GM19025 (cell line): ENCODE data around the gene PLXDC1.
"Not testable (repeated sequence)": the region's sequence is repeated elsewhere in the genome, so short reads cannot be mapped to it uniquely, and the experiment has no call there.

Source experiments
- ATAC-seq: cut with Tn5 transposase; IDR thresholded peaks from one replicate; pipeline ENCODE4 v1.9.1; 2021; ENCODE audit warnings: mild to moderate bottlenecking, low read depth, moderate library complexity; ENCODE audit not compliant: unreplicated experiment

The PLXDC1 gene

DNA sequence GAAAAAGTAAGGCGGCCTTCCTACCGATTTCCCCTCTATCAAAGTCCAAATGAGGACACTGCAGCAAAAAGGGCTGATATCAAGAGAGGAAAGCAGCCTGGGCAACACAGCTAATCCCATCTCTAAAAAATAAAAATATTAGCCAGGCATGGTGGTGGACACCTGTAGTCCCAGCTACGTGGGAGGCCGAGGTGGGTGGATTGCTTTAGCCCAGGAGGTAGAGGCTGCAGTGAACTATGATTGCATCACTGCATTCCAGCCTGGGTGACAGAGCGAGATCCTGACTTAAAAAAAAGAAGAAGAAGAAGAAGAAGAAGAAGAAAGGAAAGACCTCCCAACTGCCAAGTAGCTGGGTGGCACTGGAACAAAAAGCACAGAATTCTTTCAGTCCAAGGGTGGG, 31.6 kb upstream of the PLXDC1 start:
- ATAC-seq, result no peak

DNA sequence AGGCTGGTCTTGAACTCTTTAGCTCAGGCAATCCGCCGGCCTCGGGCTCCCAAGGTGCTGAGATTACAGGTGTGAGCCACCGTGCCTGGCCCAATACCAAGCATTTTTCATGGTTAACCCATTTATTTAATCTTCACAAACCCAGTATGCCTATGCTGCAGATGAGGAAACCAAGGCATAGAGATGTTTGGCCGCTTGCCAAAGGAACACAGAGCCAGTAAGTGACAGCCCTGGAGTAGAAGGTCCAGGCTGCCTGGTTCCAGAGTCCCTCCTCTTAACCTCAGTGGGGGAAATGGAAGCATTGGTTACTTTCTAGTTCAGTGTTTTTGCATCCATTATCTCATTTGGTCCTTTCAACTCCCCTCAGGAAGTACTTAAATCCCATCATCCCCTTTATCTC, 29.9 kb upstream of the PLXDC1 start:
- ATAC-seq, result no peak

DNA sequence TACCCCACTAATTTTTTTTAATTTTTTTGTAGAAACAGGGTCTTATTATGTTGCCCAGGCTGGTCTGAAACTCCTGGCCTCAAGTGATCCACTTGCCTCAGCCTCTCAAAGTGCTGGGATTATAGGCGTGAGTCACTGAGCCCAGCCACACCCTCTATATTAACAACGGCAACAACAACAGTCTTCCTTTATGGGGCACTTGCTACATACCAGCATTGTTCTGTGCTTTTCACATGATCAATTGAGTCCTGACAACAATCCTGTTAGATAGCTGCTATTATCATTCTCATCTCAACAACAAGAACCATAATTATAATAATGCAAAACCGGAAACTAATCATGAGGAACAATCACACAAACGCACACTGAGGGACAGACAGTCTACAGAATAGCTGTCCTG, 27.1 kb upstream of the PLXDC1 start:
- no peak for ATAC-seq

DNA sequence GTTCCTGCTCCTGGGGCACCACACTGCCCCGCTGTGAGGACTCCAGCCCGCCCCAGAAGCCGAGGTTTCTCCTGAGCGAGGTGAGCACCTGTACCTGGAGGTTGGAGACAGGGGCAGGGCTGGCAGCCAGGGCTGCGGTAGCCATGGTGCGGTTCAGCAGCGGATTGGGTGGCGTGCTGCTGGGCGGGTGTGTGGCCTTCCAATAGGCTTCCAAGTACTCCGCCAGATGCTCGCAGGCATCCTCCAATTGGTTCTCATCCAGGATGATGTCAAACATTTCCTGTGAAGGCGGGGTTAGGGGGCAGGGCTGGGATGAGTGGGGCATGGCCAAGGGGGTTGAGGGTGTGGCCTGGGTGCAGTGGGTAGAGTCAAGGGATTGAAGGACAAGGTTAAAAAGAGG, 25.8 kb upstream of the PLXDC1 start:
- ATAC-seq, result no peak

DNA sequence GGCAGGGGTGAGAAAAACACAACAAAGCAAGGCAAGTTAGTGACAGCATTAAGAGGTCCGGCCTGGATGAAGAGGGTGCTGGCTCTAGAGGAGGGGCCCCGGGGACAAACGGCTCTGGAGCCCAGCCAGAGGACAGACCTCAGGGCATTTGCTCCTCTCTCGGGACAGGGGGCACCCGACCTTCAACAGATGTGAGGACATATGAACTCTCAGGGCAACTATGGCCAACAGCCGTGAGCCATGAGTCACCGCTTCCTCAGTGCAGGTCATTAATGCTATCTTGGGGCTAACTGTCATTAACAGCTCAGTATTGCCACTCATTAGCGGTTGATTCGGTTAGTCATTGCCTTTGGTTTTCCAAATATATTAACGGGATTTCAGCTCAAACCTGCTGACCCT, 24.3 kb upstream of the PLXDC1 start:
- no peak for ATAC-seq

DNA sequence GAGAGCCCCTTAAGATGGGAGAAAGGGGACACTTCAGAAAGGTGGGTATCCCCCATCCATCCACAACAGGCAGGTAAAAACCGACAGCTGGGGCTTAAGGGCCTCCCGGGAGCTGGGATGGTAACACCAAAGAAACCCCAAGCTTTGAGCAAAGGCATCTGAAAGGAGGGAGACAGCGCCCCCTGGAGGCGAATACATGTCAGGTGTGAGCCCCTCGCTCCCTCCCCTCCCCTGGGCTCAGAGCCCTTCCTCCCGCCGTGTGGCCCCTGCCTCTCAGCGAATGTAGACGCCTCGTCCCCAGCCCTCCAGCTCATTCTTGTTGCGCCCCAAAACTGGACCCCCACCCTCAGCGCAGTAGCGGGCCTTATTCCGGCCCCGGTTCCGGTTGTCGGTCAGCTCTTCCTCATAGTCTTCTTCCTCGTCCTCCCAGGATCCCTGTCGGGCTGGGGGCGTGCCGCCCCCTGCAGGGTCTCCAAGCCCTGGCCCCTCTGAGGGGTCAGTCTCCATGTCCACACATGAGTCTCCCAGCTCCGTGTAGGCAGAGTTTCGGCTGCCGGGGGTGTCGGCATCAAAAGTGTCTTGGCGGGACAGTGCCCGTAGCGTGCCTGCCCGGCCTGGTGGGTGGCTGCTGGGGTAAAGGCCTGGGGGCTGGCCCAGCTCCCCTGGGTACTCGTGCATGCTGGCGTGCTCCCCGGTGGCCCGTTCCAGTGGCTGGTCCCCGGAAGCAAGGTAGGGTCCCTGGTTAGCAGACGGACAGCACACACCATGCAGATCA, 23.7 kb upstream of the PLXDC1 start:
- no peak for ATAC-seq

DNA sequence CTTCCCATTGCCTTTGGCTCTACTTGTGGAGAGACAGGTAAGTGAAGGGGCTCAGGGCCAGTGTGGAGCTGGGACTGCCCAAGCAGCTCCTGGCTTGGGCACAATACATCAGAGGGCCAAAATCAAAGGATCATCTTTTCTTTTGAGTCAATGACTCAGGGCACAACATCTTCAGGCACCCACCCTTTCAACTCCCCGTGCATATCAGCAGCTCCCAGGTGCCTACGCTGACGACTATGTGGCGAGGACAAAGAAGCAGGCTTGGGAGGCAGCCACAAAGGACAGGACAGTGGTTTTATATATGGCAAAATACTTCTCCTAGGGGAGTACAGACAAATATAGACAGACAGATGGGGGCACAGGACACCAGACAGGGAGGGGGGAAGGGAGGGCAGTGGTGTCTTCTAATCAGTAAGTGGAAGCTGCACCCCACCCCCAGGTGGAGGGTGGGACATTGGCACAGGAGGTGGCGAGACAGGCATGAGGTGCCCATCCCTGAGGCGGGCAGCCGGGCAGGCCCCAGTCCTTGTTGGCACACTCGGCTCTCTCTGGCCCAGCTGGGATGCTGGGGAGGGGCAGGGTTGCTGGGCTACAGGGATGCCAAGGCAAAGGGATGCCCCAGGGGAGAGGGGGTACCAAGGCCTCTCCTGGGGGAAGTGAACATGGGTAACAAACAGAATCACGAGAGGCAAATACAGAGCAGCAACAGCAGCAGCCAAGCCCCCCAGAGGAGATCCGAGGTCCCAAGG, 22.3 kb upstream of the PLXDC1 start:
- no peak for ATAC-seq

DNA sequence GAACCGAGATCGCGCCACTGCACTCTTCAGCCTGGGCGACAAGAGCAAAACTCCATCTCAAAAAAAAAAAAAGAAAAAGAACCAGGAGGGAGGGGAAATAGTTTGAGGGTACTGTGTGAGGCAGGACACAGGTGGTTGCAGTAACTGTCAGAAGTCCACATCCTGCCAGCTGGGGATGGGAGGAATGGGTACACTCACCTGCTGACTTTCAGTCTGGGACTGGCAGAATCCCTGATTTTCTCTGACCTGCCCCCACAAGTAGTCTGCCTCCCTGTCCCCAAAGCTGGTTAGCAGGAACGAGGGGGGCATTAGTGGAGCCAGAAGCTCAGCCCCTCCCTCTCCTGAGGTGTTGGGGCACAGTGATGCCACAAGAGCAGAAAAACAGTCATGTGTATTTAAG, 21.6 kb upstream of the PLXDC1 start:
- ATAC-seq, result no peak

DNA sequence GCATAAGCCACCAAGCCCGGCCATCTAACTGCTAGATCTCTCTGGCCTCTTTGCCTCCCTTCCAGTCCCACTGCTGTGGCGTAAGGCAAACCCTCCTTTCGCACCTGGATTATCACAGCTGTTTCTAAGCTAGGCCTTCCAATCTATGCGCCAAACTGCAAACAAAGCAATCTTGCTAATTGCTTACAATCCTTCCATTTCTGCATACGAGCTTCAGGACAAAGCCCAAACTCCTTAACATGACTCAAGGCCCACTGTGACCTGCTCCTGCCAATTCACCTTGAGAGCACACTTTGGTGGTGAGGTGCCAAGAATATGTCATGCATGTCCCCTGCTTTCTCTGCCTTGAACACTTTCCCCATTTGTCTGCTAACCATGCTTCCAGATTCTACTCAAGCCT, 20.5 kb upstream of the PLXDC1 start:
- no peak for ATAC-seq

DNA sequence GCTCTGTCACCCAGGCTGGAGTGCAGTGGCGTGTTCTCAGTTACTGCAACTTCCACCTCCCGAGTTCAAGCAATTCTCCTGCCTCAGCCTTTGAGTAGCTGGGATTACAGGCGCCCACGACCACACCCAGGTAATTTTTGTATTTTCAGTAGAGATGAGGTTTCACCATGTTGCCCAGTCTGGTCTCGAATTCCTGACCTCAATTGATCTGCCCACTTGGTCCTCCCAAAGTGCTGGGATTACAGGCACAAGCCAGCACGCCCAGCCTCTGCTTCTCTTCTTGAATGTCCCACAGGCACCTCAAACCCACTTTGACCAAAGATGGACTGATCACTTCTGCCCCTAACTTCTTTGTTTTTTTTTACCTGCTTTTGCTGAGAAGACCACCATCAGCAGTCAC, 19.1 kb upstream of the PLXDC1 start:
- ATAC-seq, result no peak

DNA sequence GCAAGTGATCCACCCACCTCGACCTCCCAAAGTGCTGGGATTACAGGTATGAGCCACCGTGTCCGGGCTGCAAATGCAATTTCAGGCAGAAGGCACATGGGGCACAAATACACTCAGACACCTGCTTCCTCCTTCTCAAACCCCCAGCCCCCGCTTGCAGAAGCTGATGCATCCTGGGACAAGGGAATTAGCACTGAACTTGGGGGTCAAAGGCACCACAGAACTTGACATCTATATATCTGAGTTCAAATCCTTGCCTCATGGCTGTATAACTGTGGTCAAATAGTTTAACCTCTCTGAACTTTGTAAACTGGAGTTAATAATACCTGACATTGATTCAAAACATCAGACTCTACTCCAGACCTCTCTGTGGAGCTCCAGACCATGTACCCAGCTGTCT, 18.7 kb upstream of the PLXDC1 start:
- no peak for ATAC-seq

DNA sequence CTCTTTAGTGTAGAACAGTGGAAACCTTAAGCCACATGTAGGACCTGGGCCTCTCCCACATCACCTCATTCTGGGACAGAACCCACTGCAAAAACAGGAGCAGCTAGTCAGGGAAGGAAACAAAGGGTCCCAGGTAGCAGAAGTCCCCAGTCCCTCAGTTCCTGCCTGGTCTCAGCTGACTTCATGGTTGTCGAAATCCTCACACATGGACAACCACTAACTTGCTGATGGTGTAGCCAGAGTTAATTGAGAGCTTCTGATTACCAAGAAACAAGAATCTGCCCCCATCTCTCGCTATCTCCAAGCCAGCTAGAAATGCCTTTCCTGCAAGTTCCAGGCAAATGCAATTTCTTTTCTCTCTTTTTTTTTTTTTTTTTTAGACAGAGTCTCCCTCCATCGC, 18.1 kb upstream of the PLXDC1 start:
- no peak for ATAC-seq

DNA sequence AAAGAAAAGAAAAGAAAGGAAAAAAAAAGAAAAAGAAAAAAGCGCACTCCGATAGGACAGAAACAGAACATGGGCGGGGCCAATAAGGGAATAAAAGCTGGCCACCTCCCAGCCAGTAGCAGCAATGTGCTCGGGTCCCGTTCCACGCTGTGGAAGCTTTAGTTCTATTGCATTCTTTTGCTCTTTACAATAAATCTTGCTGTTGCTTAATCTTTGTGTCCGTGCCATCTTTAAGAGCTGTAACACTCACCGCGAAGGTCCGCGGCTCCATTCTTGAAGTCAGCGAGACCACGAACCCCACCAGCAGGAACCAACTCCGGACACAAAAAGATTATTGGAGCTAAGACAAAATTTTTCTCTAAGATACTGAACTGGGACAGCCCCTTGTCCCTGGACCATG, 17.7 kb upstream of the PLXDC1 start:
- no peak for ATAC-seq

DNA sequence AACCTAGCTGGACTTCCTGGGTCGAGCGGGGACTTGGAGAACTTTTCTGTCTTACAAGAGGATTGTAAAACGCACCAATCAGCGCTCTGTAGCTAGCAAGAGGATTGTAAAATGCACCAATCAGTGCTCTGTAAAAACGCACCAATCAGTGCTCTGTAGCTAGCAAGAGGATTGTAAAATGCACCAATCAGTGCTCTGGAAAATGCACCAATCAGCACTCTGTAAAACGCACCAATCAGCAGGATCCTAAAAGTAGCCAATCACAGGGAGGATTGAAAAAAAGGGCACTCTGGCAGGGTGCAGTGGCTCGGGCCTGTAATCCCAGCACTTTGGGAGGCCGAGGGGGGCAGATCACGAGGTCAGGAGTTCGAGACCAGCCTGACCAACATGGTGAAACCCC, 17.1 kb upstream of the PLXDC1 start:
- ATAC-seq, result not testable (repeated sequence)

DNA sequence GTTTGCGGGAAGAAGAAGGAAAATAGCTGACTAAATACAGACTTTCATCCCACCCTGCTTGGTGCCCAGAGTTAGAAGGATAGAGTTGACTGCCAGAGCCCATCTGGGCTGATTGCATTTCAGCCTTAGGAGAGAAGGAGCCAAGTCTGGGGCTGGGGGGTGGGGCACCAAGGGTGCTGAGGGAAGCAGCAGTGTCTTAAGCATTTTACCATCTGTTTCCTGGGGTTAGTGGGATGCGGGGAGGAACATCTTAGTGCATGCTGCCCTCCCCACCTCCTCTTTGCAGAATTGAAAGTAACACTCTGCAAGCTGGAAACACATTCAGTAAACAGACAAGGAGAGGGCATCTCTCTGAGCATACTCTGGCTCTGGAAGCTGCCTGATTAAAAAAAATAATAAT, 16.0 kb upstream of the PLXDC1 start:
- no peak for ATAC-seq

DNA sequence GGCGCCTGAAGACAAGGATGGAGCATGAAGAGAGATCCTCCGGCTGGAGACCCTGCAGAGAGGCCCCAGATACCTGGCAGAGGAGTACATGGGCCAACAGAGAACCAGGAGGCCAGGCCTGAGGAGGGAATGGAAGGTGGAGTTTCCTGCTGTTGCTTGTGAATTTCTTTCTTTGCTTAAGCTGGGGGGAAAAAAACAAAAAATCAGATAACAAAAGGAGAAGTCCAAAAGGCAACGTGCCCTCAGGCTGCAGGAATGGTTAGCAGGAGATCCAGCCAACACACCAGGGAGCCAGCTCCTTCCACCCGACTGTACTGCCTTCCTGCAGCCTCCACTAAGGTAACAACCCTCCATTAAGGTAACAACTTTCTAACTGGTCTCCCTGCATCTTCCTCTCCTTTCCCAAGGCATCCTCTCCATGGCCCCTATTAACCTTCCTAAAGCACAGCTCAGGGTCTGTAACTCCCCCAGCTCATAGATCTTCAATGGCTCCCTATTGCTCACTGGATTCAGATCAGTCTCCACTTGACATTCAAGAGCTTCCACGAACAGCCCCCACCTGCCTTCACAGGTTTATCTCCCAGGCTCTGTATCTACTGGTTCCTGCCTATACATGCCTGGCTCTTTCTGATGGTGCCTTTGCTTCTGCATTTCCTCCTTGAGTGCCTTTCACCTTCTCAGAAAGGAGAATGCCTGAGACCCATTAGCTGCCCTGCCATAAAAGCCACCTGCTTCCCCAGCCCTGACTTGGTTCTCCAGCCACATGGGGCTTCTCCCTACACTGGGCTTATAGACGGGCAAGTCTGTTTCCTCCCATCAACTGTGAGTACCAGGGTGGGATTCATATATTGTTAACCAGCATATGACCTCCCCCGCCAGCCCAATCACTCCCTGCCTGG, 15.2 kb upstream of the PLXDC1 start:
- ATAC-seq, result no peak

DNA sequence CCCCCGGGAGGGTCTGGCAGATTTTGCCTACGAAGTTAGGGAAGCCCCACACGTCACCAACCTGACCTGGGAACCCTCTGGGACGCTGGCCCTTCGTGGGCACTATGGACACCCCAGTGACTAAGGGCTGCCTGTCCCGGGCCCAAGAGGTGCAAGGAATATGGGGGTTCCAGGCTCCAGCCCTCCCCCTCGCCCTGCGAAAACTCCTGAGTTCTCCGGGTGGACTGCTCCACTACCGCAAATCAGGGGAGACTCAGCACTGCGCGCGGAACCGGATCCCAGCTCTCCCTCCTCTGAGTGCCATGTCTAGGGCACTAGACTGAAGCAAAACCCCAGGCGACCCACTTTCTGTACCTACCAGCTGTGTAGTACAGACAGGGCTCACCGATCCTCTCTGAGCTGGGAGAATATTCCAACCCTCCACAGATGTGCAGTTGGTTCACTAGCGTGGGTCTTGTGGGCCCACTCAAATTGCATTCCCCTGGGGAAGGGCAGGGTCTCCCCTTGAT, 14.5 kb upstream of the PLXDC1 start, which contains the start of gene ARL5C:
ARL5C (minus strand) TSS at position 321 of the 509 bp plus-strand sequence. CDS start 401 bp downstream, outside the sequence.
- ATAC-seq, result no peak

DNA sequence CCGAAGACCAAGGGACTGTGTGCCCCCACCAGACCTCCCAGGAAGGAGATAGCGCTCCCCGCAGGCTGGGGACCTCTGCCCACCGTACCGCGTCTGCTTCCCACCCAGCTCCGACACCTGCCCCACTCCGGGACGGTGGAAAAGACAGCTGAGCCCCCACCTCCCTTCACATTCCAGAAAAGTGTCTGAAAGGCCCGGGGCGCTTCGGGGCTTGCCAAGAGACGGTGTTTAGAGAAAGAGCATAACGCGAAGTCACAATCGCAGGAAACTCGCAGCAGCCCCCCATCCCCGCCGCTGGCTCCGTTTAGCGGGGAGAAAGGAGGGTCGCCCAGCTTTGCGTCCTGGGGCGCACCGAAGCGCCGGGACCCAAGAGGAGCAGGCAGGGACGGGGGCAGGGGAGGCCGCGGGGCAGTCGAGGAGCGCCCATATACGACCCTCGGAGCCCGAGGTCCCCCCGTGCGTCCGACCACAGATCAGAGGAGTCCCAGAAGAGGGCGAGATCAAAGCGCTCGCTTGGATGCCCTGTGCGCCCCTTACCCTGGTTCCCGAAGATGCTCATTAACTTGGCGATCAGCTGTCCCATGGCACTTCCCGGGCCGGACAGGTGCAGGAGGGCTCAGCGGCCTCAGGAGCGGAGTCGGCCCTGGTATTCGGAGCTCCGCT, 13.9 kb upstream of the PLXDC1 start:
- no peak for ATAC-seq

DNA sequence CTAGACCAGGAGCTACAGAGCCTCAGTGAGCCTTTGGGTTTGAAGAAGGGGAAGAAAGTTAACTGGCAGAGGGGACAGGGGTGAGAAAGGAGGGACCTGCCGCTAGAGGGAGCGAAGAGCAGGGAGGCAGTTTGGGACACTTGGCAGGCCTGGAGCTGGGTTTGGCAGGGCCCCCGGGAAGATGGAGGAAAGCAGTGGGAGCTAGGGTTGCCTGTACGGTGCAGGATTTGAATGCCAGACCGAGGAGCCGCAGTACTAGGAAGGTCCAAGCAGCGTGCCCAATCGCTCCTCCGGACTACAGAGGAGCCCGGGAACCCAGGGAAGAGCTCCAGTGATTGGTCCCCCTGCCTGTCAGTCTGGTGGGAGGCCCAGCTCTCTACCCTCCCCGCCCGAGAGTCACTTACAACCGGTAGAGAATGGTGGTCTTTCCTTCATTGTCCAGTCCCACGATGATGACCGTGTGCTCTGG, 13.3 kb upstream of the PLXDC1 start:
- ATAC-seq, result peak; percentile 86

DNA sequence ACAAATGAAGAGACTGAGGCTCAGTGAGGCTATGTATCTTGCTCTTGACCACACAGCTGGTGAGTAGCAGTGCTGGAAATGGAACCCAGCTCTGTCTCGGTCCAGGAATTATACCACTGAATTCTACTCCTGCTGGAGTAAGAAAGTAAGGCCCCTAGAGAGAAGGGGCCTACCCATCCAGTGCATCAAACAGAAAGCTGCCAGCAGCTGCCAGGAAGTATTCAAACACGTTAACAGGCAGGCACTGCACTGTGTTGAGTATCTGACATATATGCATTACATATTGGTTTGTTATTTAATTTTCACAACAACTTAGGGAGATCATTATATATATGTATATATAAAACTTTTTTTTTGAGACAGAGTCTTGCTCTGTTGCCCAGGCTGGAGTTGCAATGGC, 10.5 kb upstream of the PLXDC1 start:
- no peak for ATAC-seq
